NCI-H524 treated with DMSO at 0.1 percent for 48 hours (cell line): Measurements from ENCODE around the gene ZDHHC7.

Experiments used
- DNase-seq: peaks from one replicate; lab custom pipeline; 2025; lab: John Stamatoyannopoulos, UW

The ZDHHC7 gene

GRCh38 chr16:85018529-85019236 lies 7.3 kb upstream of the ZDHHC7 start:
- no peak for DNase-seq

GRCh38 chr16:85017633-85018032 lies 6.3 kb upstream of the ZDHHC7 start:
- DNase-seq, result no peak

DNA sequence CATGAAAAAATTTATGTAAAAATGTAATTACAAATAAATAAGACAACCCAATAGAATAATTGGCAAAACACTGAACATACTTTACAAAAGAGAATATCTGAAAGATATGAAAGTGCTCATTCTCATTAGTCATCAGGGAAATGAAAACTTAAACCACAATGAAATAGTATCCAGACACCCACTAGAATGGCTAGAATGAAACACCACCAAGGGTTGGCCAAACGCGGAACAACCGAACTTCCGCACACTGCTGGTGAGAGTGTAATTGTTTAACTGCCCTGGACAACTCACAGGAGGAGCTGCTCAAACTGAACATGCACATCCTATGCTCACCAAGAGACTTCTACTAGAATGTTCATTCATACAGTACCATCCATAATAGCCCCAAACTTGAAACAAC lies 5.8 kb upstream of the ZDHHC7 start:
- DNase-seq, result no peak

DNA sequence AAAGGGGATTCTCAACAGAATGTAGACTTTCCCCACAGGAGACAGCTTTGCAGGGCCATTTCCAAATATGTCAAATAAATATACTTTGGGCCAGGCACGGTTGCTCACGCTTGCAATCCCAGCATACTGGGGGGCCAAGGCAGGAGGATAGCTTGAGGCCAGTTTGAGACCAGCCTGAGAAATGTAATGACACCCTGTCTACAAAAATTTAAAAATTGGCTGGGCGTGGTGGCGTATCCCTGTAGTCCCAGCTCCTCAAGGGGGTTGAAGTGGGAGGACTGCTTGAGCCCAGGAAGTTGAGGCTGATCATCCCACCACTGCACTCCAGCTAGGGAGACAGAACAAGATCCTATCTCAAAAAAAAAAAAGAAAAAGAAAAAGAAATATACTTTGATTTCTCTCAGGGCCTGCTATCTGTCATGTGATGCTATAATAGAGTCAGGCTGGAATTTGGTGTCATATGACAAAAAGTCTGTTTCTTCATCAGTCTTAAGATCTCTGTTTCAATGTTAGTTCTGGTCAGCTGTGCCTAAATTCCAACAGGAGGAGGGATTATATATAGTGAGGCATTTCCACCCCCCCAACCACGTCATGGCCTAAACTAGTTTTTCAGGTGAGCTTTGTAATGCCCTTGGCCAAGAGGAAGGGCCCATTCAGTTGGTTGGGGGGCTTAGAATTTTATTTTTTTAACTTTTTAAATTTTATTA lies 4.3 kb upstream of the ZDHHC7 start:
- no peak for DNase-seq

GRCh38 chr16:85014311-85014710 lies 3.0 kb upstream of the ZDHHC7 start:
- no peak for DNase-seq

DNA sequence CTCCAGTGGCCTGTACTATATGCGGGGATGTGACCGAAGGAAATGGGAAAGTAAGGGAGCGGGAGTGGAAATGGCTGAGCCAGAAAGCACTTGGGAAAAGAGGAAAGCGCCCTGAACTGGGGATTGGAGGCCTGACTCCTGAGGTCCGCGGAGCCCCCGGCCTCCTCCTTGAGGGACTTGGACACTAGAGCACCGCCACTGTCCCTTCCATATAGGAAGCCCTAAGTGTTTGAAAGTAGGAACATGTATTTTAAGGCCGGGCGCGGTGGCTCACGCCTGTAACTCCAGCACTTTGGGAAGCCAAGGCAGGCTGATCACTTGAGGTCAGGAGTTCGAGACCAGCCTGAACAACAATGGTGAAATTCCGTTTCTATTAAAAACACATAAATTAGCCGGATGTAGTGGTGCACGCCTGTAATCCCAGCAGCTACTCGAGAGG lies 530 bp upstream of the ZDHHC7 start:
- DNase-seq, result no peak

DNA sequence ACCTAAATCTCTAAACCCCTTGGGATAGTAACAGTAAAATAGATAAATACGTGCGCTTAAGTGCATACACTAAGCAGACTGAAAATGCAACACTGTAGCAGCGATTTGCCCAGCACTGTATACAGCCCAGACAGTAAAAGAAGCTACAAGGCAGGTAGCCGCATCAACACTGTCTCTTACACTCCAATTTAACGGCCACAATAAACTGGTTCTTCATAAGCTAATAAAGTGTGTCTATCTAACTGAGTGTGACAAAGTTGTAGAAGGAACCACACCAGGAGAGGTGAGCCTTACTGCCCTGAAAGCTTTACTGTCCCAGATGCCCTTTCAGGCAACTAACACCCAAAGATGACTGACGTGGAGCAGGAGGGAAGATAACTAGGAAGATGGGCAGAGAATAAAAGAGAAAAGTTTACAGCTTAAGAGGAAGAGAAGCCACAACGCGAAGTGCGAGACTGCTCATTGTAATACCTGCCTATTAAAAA lies 847 bp downstream of the ZDHHC7 start:
- DNase-seq, result no peak

DNA sequence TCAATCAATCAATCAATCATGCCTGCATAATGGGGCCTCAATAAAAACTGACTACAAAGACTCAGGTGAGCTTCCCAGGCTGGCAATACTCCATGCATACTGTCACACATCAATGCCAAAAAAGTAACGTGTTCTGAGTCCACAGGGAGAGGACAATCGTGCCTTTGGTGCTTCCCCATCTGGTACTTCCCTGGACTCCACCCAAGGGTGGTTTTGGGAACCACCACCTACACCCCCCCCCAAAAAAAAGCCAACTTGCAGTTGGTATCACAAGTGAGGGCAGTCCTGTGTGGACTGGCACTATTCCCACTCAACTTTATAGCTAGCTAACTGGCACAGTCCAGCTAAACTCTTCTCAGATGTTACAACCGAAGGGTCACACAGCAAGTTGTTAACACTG lies 3.1 kb downstream of the ZDHHC7 start:
- DNase-seq, result no peak

- no peak for DNase-seq
Observed at GRCh38 chr16:85007496-85008214, 3.7 kb downstream of the ZDHHC7 start.

- DNase-seq, result no peak
Observed at GRCh38 chr16:85006639-85007038, 4.7 kb downstream of the ZDHHC7 start.

DNA sequence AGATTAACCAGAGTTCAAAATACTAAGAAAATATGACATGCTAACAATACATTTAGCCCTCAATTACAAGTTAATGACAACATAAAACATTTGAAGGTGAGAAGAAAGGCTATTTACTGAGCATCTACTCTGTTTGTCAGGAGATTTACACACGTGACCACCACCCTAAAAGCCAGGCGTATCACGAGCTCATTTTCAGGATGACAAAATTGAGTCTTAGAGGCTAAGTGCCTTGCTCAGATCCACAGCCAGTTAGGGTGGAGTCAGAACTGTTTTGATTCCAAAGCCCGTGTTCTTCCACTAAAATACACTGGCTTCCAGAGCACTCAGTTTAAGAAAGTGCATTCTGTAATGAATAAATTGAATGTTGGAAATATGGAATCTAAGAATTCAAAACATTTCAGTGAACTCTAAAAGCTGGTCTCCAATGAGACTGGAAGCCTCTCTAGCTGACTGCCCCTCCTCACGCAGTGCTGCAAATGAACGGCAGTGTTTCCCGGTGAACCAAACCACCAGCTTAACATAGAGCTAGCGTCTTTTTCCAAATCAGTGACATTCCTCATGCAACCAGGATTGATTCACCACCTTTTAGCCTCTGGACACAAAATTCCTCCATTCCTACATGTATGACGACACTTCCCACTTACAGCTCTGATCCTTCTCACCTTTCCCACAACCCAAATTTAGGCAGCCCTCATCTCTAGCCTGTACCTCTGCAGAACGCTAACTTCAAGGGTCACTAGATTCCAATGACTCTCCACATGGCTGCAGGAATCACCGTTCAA lies 5.9 kb downstream of the ZDHHC7 start:
- DNase-seq, result no peak

DNA sequence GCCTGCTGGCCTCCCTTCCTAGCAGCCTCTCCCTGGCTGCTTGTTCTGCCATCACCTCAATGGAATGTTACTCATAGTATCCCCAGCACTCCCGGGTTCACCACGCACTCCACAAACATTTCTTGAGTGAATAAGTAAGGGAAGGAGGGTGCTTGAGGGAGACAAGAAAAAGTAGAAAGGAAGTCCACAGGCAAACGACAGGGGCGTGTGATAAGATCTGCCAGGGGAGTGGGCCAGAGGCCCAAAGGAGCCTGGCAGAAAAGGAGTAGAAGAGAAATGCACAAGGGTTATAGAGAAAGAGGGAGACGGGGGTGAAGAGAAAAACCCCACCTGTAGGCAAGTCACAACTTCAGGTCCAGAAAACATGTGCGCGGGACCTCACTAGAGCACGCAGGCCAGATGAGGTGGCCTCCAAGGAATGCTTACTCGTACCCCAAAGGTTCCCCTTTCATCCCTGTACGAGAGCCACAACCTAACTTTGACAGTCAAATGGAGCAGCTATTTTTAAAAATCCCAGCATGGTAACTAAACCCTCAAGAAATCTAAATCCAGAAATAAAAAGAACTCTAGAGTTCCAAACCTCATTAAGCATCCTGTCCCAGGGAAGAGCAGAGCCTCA lies 6.6 kb downstream of the ZDHHC7 start:
- no peak for DNase-seq

GRCh38 chr16:85003725-85004586 lies 7.4 kb downstream of the ZDHHC7 start:
- DNase-seq, result no peak

DNA sequence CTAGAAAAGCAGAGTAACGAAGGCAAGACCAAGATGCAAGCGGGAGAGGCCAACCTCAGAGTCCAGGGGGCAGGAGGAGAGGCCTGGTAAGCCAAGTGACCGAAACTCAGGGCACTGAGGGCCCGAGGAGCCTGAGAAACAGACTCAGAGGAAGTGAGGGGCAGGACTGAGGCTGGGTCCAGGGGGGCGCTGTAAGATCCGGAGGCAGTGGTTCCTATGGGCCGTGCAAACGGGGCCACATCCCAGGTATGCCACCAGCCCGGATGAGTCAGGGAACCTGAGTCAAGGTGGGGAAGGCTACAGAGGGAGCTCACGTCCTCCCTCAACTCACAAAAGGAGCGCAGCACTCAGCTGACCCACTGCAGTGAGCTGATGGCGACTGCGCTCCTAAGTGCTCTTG lies 8.3 kb downstream of the ZDHHC7 start:
- DNase-seq, result no peak

- no peak for DNase-seq
Observed at GRCh38 chr16:85002608-85003007, 8.7 kb downstream of the ZDHHC7 start.

DNA sequence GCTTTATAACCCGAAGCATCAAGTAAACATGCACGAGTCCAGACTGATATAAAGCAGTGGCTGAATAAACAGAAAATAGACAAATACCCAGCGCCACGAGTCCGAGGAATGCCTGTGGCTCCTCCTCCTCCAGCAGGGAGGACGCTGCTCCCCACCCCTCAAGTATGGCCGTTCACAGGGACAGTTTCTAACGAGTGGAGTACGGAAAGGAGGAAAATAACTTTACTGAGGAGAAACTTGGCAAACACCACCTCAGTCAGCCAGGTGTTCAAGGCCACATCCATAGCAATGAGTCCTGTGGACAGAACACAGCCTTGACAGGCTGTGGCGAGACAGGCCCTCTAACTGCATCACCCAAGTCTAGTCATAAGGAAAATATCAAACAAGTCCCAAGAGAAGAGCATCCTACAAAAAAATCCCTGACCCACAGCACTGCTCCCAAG lies 9.2 kb downstream of the ZDHHC7 start:
- no peak for DNase-seq

DNA sequence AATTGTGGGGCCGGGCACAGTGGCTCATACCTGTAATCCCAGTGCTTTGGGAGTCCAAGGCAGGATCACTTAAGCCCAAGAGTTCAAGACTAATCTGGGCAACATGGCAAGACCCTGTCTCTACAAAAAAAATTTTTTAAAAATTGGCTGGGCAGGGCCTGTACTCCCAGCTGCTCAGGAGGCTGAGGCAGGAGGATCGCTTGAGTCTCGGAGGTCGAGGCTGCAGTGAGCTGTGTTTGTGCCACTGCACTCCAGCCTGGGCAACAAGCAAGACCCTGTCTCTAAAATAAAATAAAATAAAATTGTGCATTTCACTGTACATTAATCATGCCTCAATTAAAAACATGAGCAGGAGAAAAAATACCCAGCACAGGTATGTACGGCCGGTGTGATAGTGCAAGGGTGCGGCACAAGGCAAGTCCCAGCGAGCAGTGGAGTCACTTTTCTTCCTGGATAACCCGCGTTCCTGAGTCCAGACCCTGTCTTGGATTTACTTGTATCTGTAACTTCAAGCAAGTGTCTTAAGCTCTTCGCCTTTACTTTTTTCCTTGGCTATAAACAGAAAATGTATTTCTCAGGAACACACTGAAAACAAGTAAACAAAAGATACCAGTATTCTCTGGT lies 11.4 kb downstream of the ZDHHC7 start:
- DNase-seq, result no peak

DNA sequence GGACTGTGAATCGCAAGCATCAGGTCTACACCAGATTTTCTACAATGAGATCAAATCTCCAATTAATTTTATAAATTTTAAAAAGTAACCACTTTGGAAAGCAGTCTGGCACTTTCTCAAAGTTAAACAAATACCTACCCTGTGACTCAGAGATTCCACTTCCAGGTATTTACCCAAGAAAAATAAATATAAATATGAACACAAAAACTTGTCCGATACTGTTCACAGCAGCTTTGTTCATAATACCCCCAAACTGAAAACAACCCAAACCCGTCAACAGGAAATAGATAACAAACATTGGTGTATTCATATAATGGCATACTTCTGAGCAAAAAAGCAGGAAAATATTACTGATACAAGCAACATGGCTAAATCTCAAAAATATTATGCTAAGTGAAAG lies 12.1 kb downstream of the ZDHHC7 start:
- DNase-seq, result no peak

DNA sequence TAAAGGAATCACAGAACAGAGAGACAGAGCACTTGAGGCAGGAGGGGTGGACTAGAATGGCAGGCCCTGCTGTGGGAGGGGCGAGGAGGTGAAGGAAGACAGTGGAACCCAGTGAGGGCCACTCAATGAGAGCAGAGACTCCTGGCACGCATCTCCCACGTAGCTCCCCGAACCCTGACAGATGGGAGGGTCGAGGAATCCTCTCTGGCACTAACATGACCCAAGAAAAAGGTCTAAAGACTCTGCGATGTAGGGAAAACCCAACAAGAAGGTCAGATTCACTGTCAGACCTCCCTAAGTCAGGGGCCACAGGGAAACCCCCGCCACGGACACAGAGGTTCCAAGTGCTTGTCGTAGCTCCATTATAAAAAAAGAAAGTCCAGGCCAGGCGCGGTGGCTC lies 15.0 kb downstream of the ZDHHC7 start:
- DNase-seq, result no peak

- DNase-seq, result no peak
Observed at GRCh38 chr16:84995663-84996062, 15.7 kb downstream of the ZDHHC7 start.
